IMR-90 (cell line): ENCODE data around the gene ST3GAL4. TPM values are rescaled to one million over a fixed set of nuclear protein-coding genes. Genes with fewer than 3 reads are reported as not detected.

Experiments
- ATAC-seq: fragments of 200-7000 bp; cut with Tn5 transposase; 2 replicates; pipeline ENCODE4 v1.9.1; 2020; ENCODE audit warnings: low read depth, mild to moderate bottlenecking, moderate library complexity
- BruUV-seq: library from RNA; stranded (reverse); fragments of 400-500 nt; replicated peaks from 2 replicates; lab custom pipeline; 2021; lab: Mats Ljungman, UMichigan
- CTCF ChIA-PET: fragments of 300-600 bp; formaldehyde crosslinking; extraction: SDS; loops from one replicate; lab custom pipeline; 2021; ENCODE audit warnings: antibody characterized with exemption; lab: Yijun Ruan, JAX
- POLR2A ChIA-PET: fragments of 300-600 bp; sonication (Branson Sonifier 250); formaldehyde crosslinking; loops from one replicate; lab custom pipeline; 2022; ENCODE audit warnings: antibody characterized with exemption; ENCODE audit not compliant: unreplicated experiment; lab: Charles Lee
- DNase-seq: peaks from one replicate; pipeline ENCODE4 v3.0.0; 2013
- H2AFZ ChIP-seq: replicated peaks from 2 replicates; pipeline ENCODE3; 2013; ENCODE audit warnings: low read length, mild to moderate bottlenecking; ENCODE audit not compliant: poor library complexity
- H2AK5ac ChIP-seq: 2 replicates; pipeline ENCODE4 v1.6.1; 2013; ENCODE audit warnings: low read depth, low read length, inconsistent platforms
- H2AK9ac ChIP-seq: replicated peaks from 2 replicates; pipeline ENCODE3; 2013; ENCODE audit warnings: mild to moderate bottlenecking, low read depth, low read length, moderate library complexity; ENCODE audit not compliant: poor library complexity
- H2BK120ac ChIP-seq: 2 replicates; pipeline ENCODE4 v1.6.1; 2013; ENCODE audit warnings: low read depth, low read length, inconsistent platforms
- H2BK15ac ChIP-seq: 3 replicates; pipeline ENCODE4 v1.6.1; 2013; ENCODE audit warnings: low read depth, low read length, inconsistent platforms
- H2BK20ac ChIP-seq: 2 replicates; pipeline ENCODE4 v1.6.1; 2013; ENCODE audit warnings: low read depth, mild to moderate bottlenecking, inconsistent platforms, low read length, moderate library complexity
- H2BK5ac ChIP-seq: 2 replicates; pipeline ENCODE4 v1.6.1; 2013; ENCODE audit warnings: mild to moderate bottlenecking, low read depth, low read length, inconsistent platforms; ENCODE audit not compliant: poor library complexity, severe bottlenecking
- H3K14ac ChIP-seq: replicated peaks from 2 replicates; pipeline ENCODE4 v1.6.1; 2013; ENCODE audit warnings: low read depth, low read length, inconsistent platforms
- H3K18ac ChIP-seq: 2 replicates; pipeline ENCODE4 v1.6.1; 2013; ENCODE audit warnings: low read depth, low read length, control low read depth
- H3K23ac ChIP-seq: 2 replicates; pipeline ENCODE4 v1.6.1; 2013; ENCODE audit warnings: low read depth, low read length, inconsistent platforms
- H3K27ac ChIP-seq: 2 replicates; pipeline ENCODE4 v1.5.1; 2013; ENCODE audit warnings: mild to moderate bottlenecking, control low read depth, low read length; ENCODE audit not compliant: insufficient read depth
- H3K27me3 ChIP-seq: 2 replicates; pipeline ENCODE4 v1.6.1; 2013; ENCODE audit warnings: low read length; ENCODE audit not compliant: control insufficient read depth, insufficient read depth
- H3K36me3 ChIP-seq: 2 replicates; pipeline ENCODE4 v1.6.1; 2013; ENCODE audit warnings: low read length, mixed read lengths; ENCODE audit not compliant: control insufficient read depth, insufficient read depth
- H3K4ac ChIP-seq: 2 replicates; pipeline ENCODE4 v1.6.1; 2013; ENCODE audit warnings: low read depth, low read length, inconsistent platforms
- H3K4me1 ChIP-seq: 2 replicates; pipeline ENCODE4 v1.6.1; 2013; ENCODE audit warnings: low read length, mixed read lengths; ENCODE audit not compliant: control insufficient read depth, insufficient read depth
- H3K4me2 ChIP-seq: 2 replicates; pipeline ENCODE4 v1.6.1; 2013; ENCODE audit warnings: low read depth, mild to moderate bottlenecking, control low read depth, low read length, moderate library complexity
- H3K4me3 ChIP-seq: 2 replicates; pipeline ENCODE4 v1.5.1; 2013; ENCODE audit warnings: low read depth, mild to moderate bottlenecking, control low read depth, low read length, moderate library complexity; ENCODE audit not compliant: insufficient read depth
- H3K56ac ChIP-seq: 2 replicates; pipeline ENCODE4 v1.6.1; 2013; ENCODE audit warnings: low read length, inconsistent platforms; ENCODE audit not compliant: insufficient read depth; ENCODE audit errors: extremely low read depth
- H3K79me1 ChIP-seq, 2 experiments: 2 replicates each; pipeline ENCODE4 v1.6.1; 2013; ENCODE audit warnings: low read length in 2 of 2, inconsistent platforms in 1 of 2, low read depth in 1 of 2
- H3K9ac ChIP-seq: 2 replicates; pipeline ENCODE4 v1.6.1; 2013; ENCODE audit warnings: low read depth, low read length, control low read depth
- H3K9me1 ChIP-seq: 2 replicates; pipeline ENCODE4 v1.6.1; 2013; ENCODE audit warnings: low read length, inconsistent platforms; ENCODE audit not compliant: insufficient read depth
- H3K9me3 ChIP-seq: 2 replicates; pipeline ENCODE4 v1.6.1; 2013; ENCODE audit warnings: low read length; ENCODE audit not compliant: control insufficient read depth, insufficient read depth
- H4K20me1 ChIP-seq: 2 replicates; pipeline ENCODE4 v1.6.1; 2013; ENCODE audit warnings: low read length, inconsistent platforms; ENCODE audit not compliant: insufficient read depth
- H4K5ac ChIP-seq: 2 replicates; pipeline ENCODE4 v1.6.1; 2013; ENCODE audit warnings: mild to moderate bottlenecking, low read depth, low read length, control low read depth
- H4K8ac ChIP-seq, 2 experiments: 2 replicates each; pipeline ENCODE4 v1.6.1; 2013; ENCODE audit warnings: low read depth in 2 of 2, low read length in 2 of 2, control low read depth in 1 of 2, inconsistent platforms in 1 of 2
- H4K91ac ChIP-seq: 2 replicates; pipeline ENCODE4 v1.6.1; 2013; ENCODE audit warnings: low read depth, low read length, inconsistent platforms; ENCODE audit not compliant: insufficient read depth
- BHLHE40 ChIP-seq: fragments of 150-350 bp; IDR thresholded peaks from 2 replicates; pipeline ENCODE4 v1.6.1; 2016; ENCODE audit warnings: mild to moderate bottlenecking, low read depth, low read length
- CHD1 ChIP-seq: IDR thresholded peaks from 2 replicates; pipeline ENCODE4 v1.6.1; 2012; ENCODE audit warnings: low read depth, low read length, improper control_type of control experiment
- MAZ ChIP-seq: IDR thresholded peaks from 2 replicates; pipeline ENCODE4 v1.6.1; 2012; ENCODE audit warnings: low read depth, mild to moderate bottlenecking, low read length, improper control_type of control experiment, moderate library complexity, borderline replicate concordance
- MXI1 ChIP-seq: IDR thresholded peaks from 2 replicates; pipeline ENCODE4 v1.6.1; 2012; ENCODE audit warnings: low read depth, mild to moderate bottlenecking, low read length, moderate library complexity, borderline replicate concordance
- POLR2A ChIP-seq: IDR thresholded peaks from 2 replicates; pipeline ENCODE4 v1.6.1; 2012; ENCODE audit warnings: mild to moderate bottlenecking, low read depth, low read length
- RAD21 ChIP-seq: IDR thresholded peaks from 2 replicates; pipeline ENCODE4 v1.6.1; 2012; ENCODE audit warnings: low read length, improper control_type of control experiment
- RCOR1 ChIP-seq: IDR thresholded peaks from 2 replicates; pipeline ENCODE4 v1.6.1; 2012; ENCODE audit warnings: mild to moderate bottlenecking, low read length, improper control_type of control experiment; ENCODE audit not compliant: insufficient replicate concordance
- RFX5 ChIP-seq: IDR thresholded peaks from 2 replicates; pipeline ENCODE4 v1.8.0; 2012; ENCODE audit warnings: low read depth, mild to moderate bottlenecking, low read length, moderate library complexity
- SMC3 ChIP-seq: fragments of 150-350 bp; IDR thresholded peaks from 2 replicates; pipeline ENCODE4 v1.6.1; 2016; ENCODE audit warnings: low read depth, mild to moderate bottlenecking, antibody characterized with exemption, low read length, moderate library complexity
- WGBS, 2 experiments: methylation state at CpG; one replicate each; pipeline versions ENCODE4 v1.1.5 to v1.1.7; 2013; ENCODE audit warnings: missing lambda C conversion rate in 2 of 2; ENCODE audit not compliant: insufficient read length in 1 of 2; ENCODE audit errors: extremely low coverage in 2 of 2; 5-methylcytosine and 5-hydroxymethylcytosine counted together
- dilution Hi-C: fragments of 300-500 bp; cut with HindIII; formaldehyde crosslinking; loops from one replicate; pipeline ENCODE4 v1.14.3; 2018; ENCODE audit warnings: low sequenced_read_pairs; ENCODE audit not compliant: unreplicated experiment
- in situ Hi-C: fragments of 300-500 bp; cut with MboI; formaldehyde crosslinking; loops from 3 replicates; pipeline ENCODE4 v1.14.3; 2019; ENCODE audit warnings: low sequenced_read_pairs, inconsistent platforms, mixed read lengths
- intact Hi-C: fragments of 100-400 bp; cut with micrococcal nuclease; formaldehyde crosslinking; loops from 2 replicates; pipeline ENCODE4 v1.10.0; 2022
- polyA plus RNA-seq, 3 experiments: library from polyadenylated mRNA; depleted of rRNA; stranded (reverse); fragments of >200 nt; gene quantifications; 2 replicates each; pipeline ENCODE4 v1.2.3, GENCODE V29; 2012; ENCODE audit warnings: low replicate concordance in 1 of 3
- total RNA-seq: library from RNA; depleted of rRNA; stranded (reverse); fragments of >200 nt; gene quantifications from 2 replicates; pipeline ENCODE4 v1.2.3, GENCODE V29; 2012

Gene ST3GAL4
- total and polyA plus RNA-seq, 2 of the 4 experiments (the other 2 are of a cell fraction) = 17.0 to 19.7 TPM

DNA sequence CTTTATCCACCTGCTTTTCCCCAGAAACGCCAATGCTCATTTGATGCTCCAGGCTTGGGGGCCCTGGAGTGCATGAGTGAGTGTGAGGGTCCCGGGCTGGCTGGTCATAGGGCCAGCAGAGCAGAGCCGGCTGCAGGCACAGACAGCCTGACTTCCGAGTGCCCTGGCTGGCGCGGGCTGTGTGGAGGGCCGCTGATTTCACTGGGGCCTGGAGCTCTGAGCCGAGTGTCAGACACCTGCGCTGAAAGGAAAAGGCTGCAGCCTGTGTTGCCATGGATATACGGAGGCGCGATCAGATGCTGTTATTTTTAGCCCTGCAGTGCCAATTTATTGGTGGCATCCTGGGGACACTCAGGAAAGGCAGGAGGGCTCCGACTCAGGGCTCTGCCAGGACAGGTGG is 87.6 kb downstream of the ST3GAL4 start:
- Histone ChIP-seq H3K14ac (no peak overlapping the region), H4K91ac (no peak overlapping the region), H3K9me1 (no peaks in the 10 kb centered on the region), H2AK5ac (no peak overlapping the region), H3K4ac (no peak overlapping the region), H3K4me1 (no peaks in the 10 kb centered on the region), H3K4me2 (no peak overlapping the region), H2BK20ac (no peak overlapping the region), H2BK5ac (no peak overlapping the region), H2AFZ (no peak overlapping the region), H3K9ac (no peak overlapping the region), H3K36me3 (no peaks in the 10 kb centered on the region), H3K56ac (no peak overlapping the region), H4K5ac (no peak overlapping the region), H3K23ac (no peak overlapping the region), H2AK9ac (no peak overlapping the region), H3K27me3 (no peaks in the 10 kb centered on the region; the same call in 1 of the 2 replicates), H3K4me3 (no peak overlapping the region), H3K27ac (no peak overlapping the region), H4K8ac (no peak overlapping the region), H3K18ac (no peak overlapping the region), H2BK120ac (no peak overlapping the region), H3K79me1 (no peaks in the 10 kb centered on the region), H2BK15ac (no peak overlapping the region), H4K20me1 (peaks cover 4% of the 10 kb centered on the region; the same call in 1 of the 2 replicates), H3K9me3 (no peaks in the 10 kb centered on the region)
- DNase-seq (no peak), ATAC-seq (no peak)
- in situ Hi-C loops (loop anchor here (25.0 kb wide), 2 partner anchors 544 to 1594 kb away; no protein-coding TSS in a partner anchor), dilution Hi-C loops (no loop called here), intact Hi-C loops (loop anchor here (5.0 to 10.0 kb wide), 3 partner anchors 164 to 1579 kb away; no protein-coding TSS in a partner anchor)
- no peak for TF ChIP-seq BHLHE40
- TF ChIP-seq MAZ = no peak
- no peak for TF ChIP-seq RFX5
- no peak for TF ChIP-seq RCOR1
- TF ChIP-seq POLR2A = no peak
- TF ChIP-seq MXI1 = no peak
- no peak for TF ChIP-seq SMC3
- no peak for TF ChIP-seq RAD21
- TF ChIP-seq CHD1 = no peak
- 52% methylated on average over 10 of the region's 13 CpGs; no CpG with 5 or more reads in 1 of the 2 experiments for WGBS, 2 experiments
- POLR2A ChIA-PET = no interaction called here
- CTCF ChIA-PET = interaction anchor here (1.4 kb wide), 1 partner anchor 38 kb away, joined by 5 read pairs; no protein-coding TSS in a partner anchor
- BruUV-seq = no TSS peak
